ELR (cell line): Measurements from ENCODE around the gene ANK3.
A peak's percentile ranks its signal among the peaks of the same experiment; 100 is the strongest.

Experiments
- DNase-seq: peaks from one replicate; pipeline ENCODE4 v3.0.0-alpha.2; 2015; ENCODE audit warnings: low read depth

ANK3 gene

DNA sequence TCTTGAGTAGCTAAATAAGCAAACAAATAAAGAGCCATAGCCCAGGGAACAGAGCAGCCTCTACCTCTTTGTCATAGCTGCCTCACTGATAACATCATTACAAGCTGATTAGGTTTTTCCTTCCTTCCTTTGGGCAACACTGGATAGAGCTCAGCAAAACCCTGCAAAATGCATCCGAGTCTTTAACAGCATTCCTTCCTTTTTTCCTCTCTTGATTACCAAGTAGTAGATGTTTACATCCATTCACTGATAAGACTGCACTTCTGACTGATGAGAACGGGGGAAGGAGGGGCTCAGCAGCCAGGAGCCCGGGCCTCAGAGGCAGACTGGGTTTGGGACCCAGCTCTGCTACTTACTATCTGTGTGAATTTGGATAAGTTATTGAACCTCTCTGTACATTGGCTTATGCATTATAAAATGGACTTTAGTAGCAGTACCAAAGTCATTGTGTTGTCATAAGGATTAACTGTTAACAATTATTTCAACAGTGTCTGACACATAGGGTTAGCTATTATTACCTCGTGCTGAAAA is 214.2 kb downstream of the ANK3 start:
- no peak for DNase-seq

GRCh38 chr10:60172363-60172990 is 217.2 kb downstream of the ANK3 start:
- DNase-seq = no peak

GRCh38 chr10:60171436-60172013 is 218.2 kb downstream of the ANK3 start:
- DNase-seq = no peak

- no peak for DNase-seq
These were observed 219.4 kb downstream of the ANK3 start for GRCh38 chr10:60170250-60170649.

GRCh38 chr10:60169111-60169510 is 220.6 kb downstream of the ANK3 start:
- no peak for DNase-seq

- DNase-seq = no peak
These were observed 222.6 kb downstream of the ANK3 start for GRCh38 chr10:60167050-60167449.

GRCh38 chr10:60163786-60164185 is 225.9 kb downstream of the ANK3 start:
- DNase-seq = no peak

DNA sequence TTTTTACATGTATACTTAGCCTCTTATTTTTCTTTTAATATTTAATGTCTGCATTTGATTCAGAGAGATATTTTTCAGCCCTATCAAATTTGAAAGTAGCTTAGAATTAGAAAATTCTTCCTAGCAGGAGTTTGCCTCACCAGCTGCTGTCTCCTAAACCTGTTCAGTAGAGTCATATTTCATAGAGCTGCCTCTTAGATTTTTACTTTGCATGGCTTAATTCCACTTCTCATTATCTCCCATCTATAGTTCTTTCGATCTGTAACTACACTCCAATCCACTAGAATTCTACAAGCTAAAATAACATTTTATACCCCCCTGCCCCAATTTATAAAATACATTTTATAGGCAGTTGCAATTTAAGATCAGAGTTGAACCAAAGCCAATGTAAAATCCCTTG is 227.0 kb downstream of the ANK3 start:
- no peak for DNase-seq

DNA sequence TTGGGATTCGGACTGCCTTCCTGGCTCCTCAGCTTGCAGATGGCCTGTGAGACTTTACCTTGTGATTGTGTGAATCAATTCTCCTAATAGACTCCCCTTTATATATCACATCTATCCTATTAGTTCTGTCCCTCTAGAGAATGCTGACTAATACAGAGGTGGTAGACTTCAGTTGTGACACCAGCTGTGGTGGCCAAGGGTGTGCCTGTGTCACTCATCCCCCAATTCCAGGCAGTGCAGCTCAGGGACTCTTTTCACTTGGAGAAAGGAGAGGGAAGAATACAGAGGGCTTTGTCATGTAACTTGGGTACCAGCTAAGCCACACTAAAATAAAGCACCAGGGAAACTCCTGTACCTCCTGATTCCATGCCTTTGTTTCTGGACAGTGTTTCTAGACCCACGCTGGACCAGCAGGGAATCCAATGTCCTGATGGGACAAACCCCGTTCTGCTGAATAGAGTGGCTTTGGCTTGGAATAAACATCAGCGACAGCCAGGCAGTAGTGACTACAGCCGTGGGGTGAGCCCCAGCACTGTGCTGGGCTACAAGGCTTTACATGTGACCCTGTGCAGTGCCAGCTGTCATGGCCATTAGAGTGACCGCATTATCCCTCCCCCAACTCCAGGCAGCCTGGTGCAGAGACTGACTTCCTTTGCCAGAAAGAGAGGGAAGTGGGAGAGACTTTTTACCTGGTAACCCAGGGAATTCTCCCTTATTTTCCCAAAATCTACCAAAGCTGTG is 233.6 kb downstream of the ANK3 start:
- no peak for DNase-seq

GRCh38 chr10:60155099-60155877 is 234.4 kb downstream of the ANK3 start:
- DNase-seq = no peak

DNA sequence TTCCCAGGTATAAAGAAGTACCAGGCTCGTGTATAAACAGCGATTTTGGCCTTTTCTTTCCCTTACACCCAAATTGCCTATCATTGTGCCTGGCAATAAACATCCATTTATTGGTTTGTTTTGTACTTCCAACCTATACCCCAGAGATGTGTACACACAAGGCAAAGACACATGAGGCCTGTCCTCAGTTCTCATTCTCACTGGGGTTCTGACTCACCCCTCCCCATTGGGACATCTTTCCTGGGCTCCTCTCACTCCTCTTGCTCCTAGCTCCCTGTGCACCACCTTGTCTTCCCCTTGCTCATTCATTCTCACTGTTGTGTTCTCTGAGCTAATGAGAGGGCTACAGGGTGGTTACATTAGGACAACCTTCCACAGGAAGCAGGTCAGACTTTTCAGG is 240.7 kb downstream of the ANK3 start:
- no peak for DNase-seq

DNA sequence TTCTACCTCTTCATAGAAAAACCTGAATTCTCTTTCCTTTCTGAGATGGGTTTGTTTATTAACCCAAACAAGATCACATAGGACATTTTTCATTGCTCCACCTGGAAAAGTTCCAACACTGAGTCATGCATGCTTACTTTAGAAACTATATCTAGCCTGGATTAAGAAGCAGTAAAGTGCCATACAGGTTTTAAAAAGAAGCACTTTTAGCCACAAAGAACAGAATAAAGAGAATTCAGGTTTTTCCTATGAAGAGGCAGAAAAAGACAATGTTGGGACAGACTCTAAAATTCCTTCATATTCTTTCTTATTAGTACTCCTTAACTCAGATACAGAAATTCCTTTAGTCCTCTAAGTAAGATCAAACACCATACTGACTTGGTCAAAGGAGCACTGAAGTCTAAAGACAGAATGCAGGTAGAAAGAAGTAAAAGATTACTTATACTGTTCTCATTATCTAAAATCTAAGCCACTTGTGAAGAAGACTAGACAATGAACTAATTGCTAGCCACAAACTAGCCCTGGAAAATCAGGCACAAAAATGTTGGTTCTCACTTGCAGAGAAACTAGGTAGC is 241.3 kb downstream of the ANK3 start:
- DNase-seq = peak; percentile 46

- DNase-seq = no peak
These were observed 242.0 kb downstream of the ANK3 start for GRCh38 chr10:60147576-60148265.

- no peak for DNase-seq
These were observed 242.7 kb downstream of the ANK3 start for GRCh38 chr10:60147025-60147424.

DNA sequence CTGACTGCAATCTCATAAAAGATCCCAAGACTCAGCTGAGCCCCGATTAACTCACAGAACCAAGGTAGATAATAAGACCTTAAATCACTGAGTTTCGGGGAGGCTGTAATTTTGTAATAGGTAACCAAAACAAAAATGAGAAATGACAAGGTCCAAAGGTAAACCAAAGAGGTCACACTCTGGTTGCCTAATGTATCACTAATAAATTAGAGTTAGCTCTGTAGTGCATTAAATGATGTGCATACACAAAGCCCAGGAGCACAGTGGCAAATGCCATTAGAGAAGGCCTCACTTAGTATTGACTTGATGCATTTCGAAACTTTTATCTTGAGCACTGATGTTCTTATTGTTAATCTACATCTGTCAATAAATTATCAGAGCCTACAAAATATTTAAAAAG is 245.6 kb downstream of the ANK3 start:
- no peak for DNase-seq

- DNase-seq = no peak
These were observed 246.9 kb downstream of the ANK3 start for GRCh38 chr10:60142736-60143135.

DNA sequence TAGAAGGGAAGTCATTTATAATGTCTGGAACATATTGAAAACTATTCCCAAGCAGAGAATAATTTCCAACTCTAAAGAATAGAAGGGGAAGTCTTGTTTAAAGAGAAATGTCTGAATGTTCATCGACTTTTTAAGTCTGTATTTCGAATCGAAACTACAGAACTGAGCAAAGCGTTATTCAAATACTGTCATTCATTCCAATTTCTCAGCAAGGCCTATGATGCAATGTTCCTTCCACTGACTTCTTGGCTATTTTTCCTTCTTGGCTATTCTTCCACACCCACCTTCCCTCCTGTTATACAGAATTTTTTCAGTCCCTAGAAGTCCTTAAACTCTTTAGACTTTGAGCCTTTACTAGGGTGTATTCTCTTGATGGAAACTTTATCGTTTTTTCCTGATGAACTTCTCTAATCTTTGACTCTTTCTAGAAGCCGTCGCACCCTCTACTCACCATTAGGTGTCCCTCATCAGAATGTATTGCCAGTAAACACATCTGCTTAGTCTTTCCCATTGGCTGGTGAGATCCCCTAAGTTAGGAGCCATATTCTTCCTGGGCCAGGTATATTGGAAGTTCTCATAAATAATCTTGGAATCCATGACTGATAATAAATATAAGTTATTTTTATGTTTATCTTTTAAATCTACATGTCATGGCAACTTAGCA is 247.6 kb downstream of the ANK3 start:
- DNase-seq = no peak

- no peak for DNase-seq
These were observed 248.7 kb downstream of the ANK3 start for GRCh38 chr10:60140651-60141632.

- DNase-seq = peak; percentile 6
These were observed 249.7 kb downstream of the ANK3 start for GRCh38 chr10:60139798-60140566.
